ENCODE data around the gene SYMPK.

SYMPK gene

GRCh38 chr19:45852145-45852750 lies 10.7 kb downstream of the SYMPK start:
- peaks cover 79% of the 10 kb centered on the region for H3K36me3 ChIP-seq (ENCODE audit: insufficient read depth, insufficient read length, low read length)
- no peak for DNase-seq (ENCODE audit: low read depth, low spot score)

GRCh38 chr19:45848922-45849321 lies 14.0 kb downstream of the SYMPK start:
- no peak for TF ChIP-seq SUZ12 (IDR thresholded peaks at IDR 0.05; ENCODE audit: extremely low read depth, insufficient read depth, insufficient read length)
- TF ChIP-seq YY1 (IDR thresholded peaks at IDR 0.05; ENCODE audit: insufficient read depth, insufficient read length) = no peak
- TF ChIP-seq ZNF274 (IDR thresholded peaks at IDR 0.05; ENCODE audit: low read depth, low read length) = no peak
- no peak for DNase-seq (ENCODE audit: low read depth, low spot score)
- H3K4me3 ChIP-seq (ENCODE audit: insufficient read length, low read depth) = no peak overlapping the region
- H3K9me3 ChIP-seq (ENCODE audit: insufficient read depth, low read length) = no peaks in the 10 kb centered on the region
- no peaks in the 10 kb centered on the region for H3K4me1 ChIP-seq (ENCODE audit: insufficient read depth, insufficient read length)
- no peaks in the 10 kb centered on the region for H3K27me3 ChIP-seq (ENCODE audit: insufficient read depth, insufficient read length)
- no peak overlapping the region for H3K9ac ChIP-seq (ENCODE audit: insufficient read length, low read depth)
- peaks cover 79% of the 10 kb centered on the region for H3K36me3 ChIP-seq (ENCODE audit: insufficient read depth, insufficient read length, low read length)

More at GRCh38 chr19:45852145-45852750, 10.7 kb downstream of the SYMPK start:
- Histone ChIP-seq H3K9ac (ENCODE audit: insufficient read length, low read depth) (no peak overlapping the region), H3K9me3 (ENCODE audit: insufficient read depth, low read length) (no peaks in the 10 kb centered on the region), H3K4me3 (ENCODE audit: insufficient read length, low read depth) (no peak overlapping the region), H3K27me3 (ENCODE audit: insufficient read depth, insufficient read length) (no peaks in the 10 kb centered on the region), H3K4me1 (ENCODE audit: insufficient read depth, insufficient read length) (no peaks in the 10 kb centered on the region)
- TF ChIP-seq ZNF274 (IDR thresholded peaks at IDR 0.05; ENCODE audit: low read depth, low read length) (no peak), SUZ12 (IDR thresholded peaks at IDR 0.05; ENCODE audit: extremely low read depth, insufficient read depth, insufficient read length) (no peak), YY1 (IDR thresholded peaks at IDR 0.05; ENCODE audit: insufficient read depth, insufficient read length) (no peak)

GRCh38 chr19:45847663-45848062 lies 15.3 kb downstream of the SYMPK start:
- Histone ChIP-seq H3K4me3 (ENCODE audit: insufficient read length, low read depth) (no peak overlapping the region), H3K36me3 (ENCODE audit: insufficient read depth, insufficient read length, low read length) (peaks cover 81% of the 10 kb centered on the region), H3K4me1 (ENCODE audit: insufficient read depth, insufficient read length) (no peaks in the 10 kb centered on the region), H3K27me3 (ENCODE audit: insufficient read depth, insufficient read length) (no peaks in the 10 kb centered on the region), H3K9ac (ENCODE audit: insufficient read length, low read depth) (no peak overlapping the region), H3K9me3 (ENCODE audit: insufficient read depth, low read length) (no peaks in the 10 kb centered on the region)
- no peak for DNase-seq (ENCODE audit: low read depth, low spot score)
- TF ChIP-seq YY1 (IDR thresholded peaks at IDR 0.05; ENCODE audit: insufficient read depth, insufficient read length) = no peak
- no peak for TF ChIP-seq ZNF274 (IDR thresholded peaks at IDR 0.05; ENCODE audit: low read depth, low read length)
- TF ChIP-seq SUZ12 (IDR thresholded peaks at IDR 0.05; ENCODE audit: extremely low read depth, insufficient read depth, insufficient read length) = no peak

GRCh38 chr19:45842198-45842597 lies 20.7 kb downstream of the SYMPK start:
- no peaks in the 10 kb centered on the region for H3K27me3 ChIP-seq (ENCODE audit: insufficient read depth, insufficient read length)
- no peaks in the 10 kb centered on the region for H3K4me1 ChIP-seq (ENCODE audit: insufficient read depth, insufficient read length)
- H3K9me3 ChIP-seq (ENCODE audit: insufficient read depth, low read length) = no peaks in the 10 kb centered on the region; the same call in 1 of the 2 replicates
- no peak for DNase-seq (ENCODE audit: low read depth, low spot score)
- TF ChIP-seq ZNF274 (IDR thresholded peaks at IDR 0.05; ENCODE audit: low read depth, low read length) (no peak), SUZ12 (IDR thresholded peaks at IDR 0.05; ENCODE audit: extremely low read depth, insufficient read depth, insufficient read length) (no peak), YY1 (IDR thresholded peaks at IDR 0.05; ENCODE audit: insufficient read depth, insufficient read length) (no peak)
- H3K4me3 ChIP-seq (ENCODE audit: insufficient read length, low read depth) = no peak overlapping the region
- H3K36me3 ChIP-seq (ENCODE audit: insufficient read depth, insufficient read length, low read length) = peaks cover 72% of the 10 kb centered on the region
- H3K9ac ChIP-seq (ENCODE audit: insufficient read length, low read depth) = no peak overlapping the region

- no peak for DNase-seq (ENCODE audit: low read depth, low spot score)
- no peaks in the 10 kb centered on the region for H3K27me3 ChIP-seq (ENCODE audit: insufficient read depth, insufficient read length)
- H3K9ac ChIP-seq (ENCODE audit: insufficient read length, low read depth) = no peak overlapping the region
- TF ChIP-seq SUZ12 (IDR thresholded peaks at IDR 0.05; ENCODE audit: extremely low read depth, insufficient read depth, insufficient read length) = no peak
- no peak for TF ChIP-seq ZNF274 (IDR thresholded peaks at IDR 0.05; ENCODE audit: low read depth, low read length)
- TF ChIP-seq YY1 (IDR thresholded peaks at IDR 0.05; ENCODE audit: insufficient read depth, insufficient read length) = no peak
- H3K4me1 ChIP-seq (ENCODE audit: insufficient read depth, insufficient read length) = no peaks in the 10 kb centered on the region
- H3K4me3 ChIP-seq (ENCODE audit: insufficient read length, low read depth) = no peak overlapping the region
- H3K36me3 ChIP-seq (ENCODE audit: insufficient read depth, insufficient read length, low read length) = peaks cover 75% of the 10 kb centered on the region
- H3K9me3 ChIP-seq (ENCODE audit: insufficient read depth, low read length) = no peaks in the 10 kb centered on the region; the same call in 1 of the 2 replicates
Observed at GRCh38 chr19:45834970-45835369, 28.0 kb downstream of the SYMPK start.

GRCh38 chr19:45828945-45829344 lies 34.0 kb downstream of the SYMPK start:
- H3K27me3 ChIP-seq (ENCODE audit: insufficient read depth, insufficient read length) = no peaks in the 10 kb centered on the region
- H3K36me3 ChIP-seq (ENCODE audit: insufficient read depth, insufficient read length, low read length) = peaks cover 90% of the 10 kb centered on the region
- no peak for DNase-seq (ENCODE audit: low read depth, low spot score)
- no peak overlapping the region for H3K4me3 ChIP-seq (ENCODE audit: insufficient read length, low read depth)
- H3K4me1 ChIP-seq (ENCODE audit: insufficient read depth, insufficient read length) = no peaks in the 10 kb centered on the region
- no peaks in the 10 kb centered on the region for H3K9me3 ChIP-seq (ENCODE audit: insufficient read depth, low read length)
- H3K9ac ChIP-seq (ENCODE audit: insufficient read length, low read depth) = no peak overlapping the region
- TF ChIP-seq YY1 (IDR thresholded peaks at IDR 0.05; ENCODE audit: insufficient read depth, insufficient read length) (no peak), ZNF274 (IDR thresholded peaks at IDR 0.05; ENCODE audit: low read depth, low read length) (no peak), SUZ12 (IDR thresholded peaks at IDR 0.05; ENCODE audit: extremely low read depth, insufficient read depth, insufficient read length) (no peak)

GRCh38 chr19:45828523-45828922 lies 34.4 kb downstream of the SYMPK start:
- no peak for TF ChIP-seq SUZ12 (IDR thresholded peaks at IDR 0.05; ENCODE audit: extremely low read depth, insufficient read depth, insufficient read length)
- TF ChIP-seq ZNF274 (IDR thresholded peaks at IDR 0.05; ENCODE audit: low read depth, low read length) = no peak
- TF ChIP-seq YY1 (IDR thresholded peaks at IDR 0.05; ENCODE audit: insufficient read depth, insufficient read length) = no peak

More at GRCh38 chr19:45828523-45828922, 34.4 kb downstream of the SYMPK start:
- Histone ChIP-seq H3K4me1 (ENCODE audit: insufficient read depth, insufficient read length) (no peaks in the 10 kb centered on the region), H3K27me3 (ENCODE audit: insufficient read depth, insufficient read length) (no peaks in the 10 kb centered on the region), H3K36me3 (ENCODE audit: insufficient read depth, insufficient read length, low read length) (peaks cover 92% of the 10 kb centered on the region), H3K4me3 (ENCODE audit: insufficient read length, low read depth) (no peak overlapping the region), H3K9ac (ENCODE audit: insufficient read length, low read depth) (no peak overlapping the region), H3K9me3 (ENCODE audit: insufficient read depth, low read length) (no peaks in the 10 kb centered on the region)
- DNase-seq (ENCODE audit: low read depth, low spot score) = no peak

Measured in NT2/D1 (cell line).